Thymus (tissue), 11 donors: ENCODE results near the gene TMEM219. TPM values are rescaled to one million over a fixed set of nuclear protein-coding genes. Genes with fewer than 3 reads are reported as not detected.

Experiments used
- DNase-seq, 9 donors: peaks; one replicate each; pipeline ENCODE4 v3.0.0-alpha.2; 2013; ENCODE audit warnings: low spot score in 9 of 9, low read depth in 6 of 9, missing footprints in 1 of 9
- H3K27ac ChIP-seq, 2 donors: one replicate each; pipeline ENCODE4 v1.5.1; 2013; ENCODE audit warnings: control low read depth in 1 of 2, low read depth in 1 of 2, low read length in 1 of 2, mild to moderate bottlenecking in 1 of 2, moderate library complexity in 1 of 2
- H3K27me3 ChIP-seq, 2 donors: one replicate each; pipeline ENCODE4 v1.5.1; 2013; ENCODE audit warnings: low read length in 1 of 2; ENCODE audit not compliant: control insufficient read depth in 2 of 2, insufficient read depth in 1 of 2
- H3K36me3 ChIP-seq, 2 donors: one replicate each; pipeline ENCODE4 v1.5.1; 2013; ENCODE audit warnings: low read length in 1 of 2, mild to moderate bottlenecking in 1 of 2, moderate library complexity in 1 of 2; ENCODE audit not compliant: control insufficient read depth in 2 of 2, insufficient read depth in 2 of 2
- H3K4me1 ChIP-seq, 2 donors: one replicate each; pipeline ENCODE4 v1.5.1; 2013; ENCODE audit warnings: low read length in 2 of 2; ENCODE audit not compliant: control insufficient read depth in 2 of 2, insufficient read depth in 2 of 2
- H3K4me3 ChIP-seq, 2 donors: one replicate each; pipeline ENCODE4 v1.5.1; 2013; ENCODE audit warnings: low read length in 2 of 2, control low read depth in 1 of 2, mild to moderate bottlenecking in 1 of 2
- H3K9me3 ChIP-seq, 2 donors: one replicate each; pipeline ENCODE4 v1.5.1; 2013; ENCODE audit warnings: low read length in 1 of 2, mild to moderate bottlenecking in 1 of 2; ENCODE audit not compliant: control insufficient read depth in 2 of 2, insufficient read depth in 1 of 2
- WGBS: extraction: QIAGEN DNeasy Blood & Tissue Kit; methylation state at CpG from one replicate; pipeline ENCODE4 v1.1.7; 2013; 5-methylcytosine and 5-hydroxymethylcytosine counted together
- polyA plus RNA-seq: library from polyadenylated mRNA; stranded (reverse); fragments of 200-250 nt; gene quantifications from one replicate; pipeline ENCODE4 v1.2.3, GENCODE V29; 2013
- total RNA-seq: library from RNA; stranded (reverse); fragments of 120-200 nt; gene quantifications from one replicate; pipeline ENCODE4 v1.2.4, GENCODE V29; 2013
- donor health status: healthy.

The TMEM219 gene
- total and polyA plus RNA-seq, 2 donors, result 61.4 to 155 TPM

DNA sequence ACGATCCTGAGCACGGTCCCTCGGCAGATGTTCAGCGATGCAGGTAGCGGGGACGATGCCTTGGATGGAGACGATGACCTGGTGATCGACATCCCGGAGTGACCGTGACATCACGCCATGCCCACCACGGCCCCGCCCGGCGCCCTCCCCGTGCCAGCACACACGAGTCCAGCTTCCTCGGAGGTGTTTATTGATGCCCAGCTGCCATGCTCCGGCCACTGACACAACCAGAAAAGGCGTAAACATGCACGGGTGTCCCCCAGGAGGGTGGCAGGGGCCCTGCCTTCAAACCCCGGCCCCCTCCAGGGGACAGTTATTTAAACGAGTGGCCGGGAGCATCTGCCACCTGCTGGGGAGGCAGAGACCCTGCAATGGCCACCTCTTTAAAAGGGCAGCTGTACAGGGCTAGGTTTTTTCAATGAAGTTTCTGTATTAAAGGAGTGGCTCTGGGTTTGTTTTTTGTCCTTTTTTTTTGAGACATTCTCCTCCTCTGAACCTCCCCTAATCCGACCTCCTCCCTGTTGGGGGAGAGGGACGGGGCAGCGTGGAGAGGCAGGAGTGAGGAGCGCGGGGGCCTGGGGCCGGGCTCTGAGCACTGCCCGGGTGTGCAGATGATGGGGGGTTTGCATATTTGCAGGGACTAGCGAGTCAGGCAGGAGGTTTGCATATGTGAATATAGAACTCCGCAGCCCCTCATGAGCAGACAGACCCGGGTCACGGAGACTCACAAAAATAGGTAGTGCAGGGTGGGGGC lies 43.6 kb downstream of the TMEM219 start:
- peak in 1 of 9 donors; percentile 37 for DNase-seq
- Histone ChIP-seq H3K27me3 (peaks cover 10 to 24% of the 10 kb centered on the region in 2 donors), H3K27ac (no peak overlapping the region), H3K9me3 (peaks cover 0 to 2% of the 10 kb centered on the region in 2 donors), H3K4me3 (no peak overlapping the region), H3K4me1 (peaks cover 12 to 21% of the 10 kb centered on the region in 2 donors), H3K36me3 (peaks cover 32 to 35% of the 10 kb centered on the region in 2 donors)
- WGBS, result 82% methylated on average over 35 of the region's 35 CpGs

DNA sequence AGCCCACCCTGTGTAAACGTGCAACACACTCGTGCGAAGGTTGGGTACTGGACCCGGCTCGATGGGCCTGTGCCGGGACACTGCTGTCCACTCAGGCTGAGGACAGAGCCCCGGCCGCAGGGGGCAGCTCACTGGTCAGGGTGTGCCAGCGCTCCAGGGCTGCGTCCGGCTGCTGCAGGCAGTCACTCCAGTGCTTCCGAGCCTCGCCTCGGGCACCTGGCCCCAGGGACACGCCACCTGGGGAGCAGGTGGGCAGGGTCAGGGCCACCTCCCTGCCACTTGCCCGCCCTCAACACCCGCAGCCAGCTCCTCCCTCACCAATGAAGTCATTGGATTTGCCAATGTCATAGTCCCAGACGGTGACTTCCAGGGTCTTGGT lies 44.2 kb downstream of the TMEM219 start:
- Histone ChIP-seq H3K27me3 (peaks cover 14 to 30% of the 10 kb centered on the region in 2 donors), H3K4me1 (peaks cover 15 to 23% of the 10 kb centered on the region in 2 donors), H3K4me3 (no peak overlapping the region), H3K36me3 (peaks cover 27 to 29% of the 10 kb centered on the region in 2 donors), H3K27ac (no peak overlapping the region), H3K9me3 (peaks cover 0 to 4% of the 10 kb centered on the region in 2 donors)
- 95% methylated on average over 18 of the region's 18 CpGs for WGBS
- no peak for DNase-seq

DNA sequence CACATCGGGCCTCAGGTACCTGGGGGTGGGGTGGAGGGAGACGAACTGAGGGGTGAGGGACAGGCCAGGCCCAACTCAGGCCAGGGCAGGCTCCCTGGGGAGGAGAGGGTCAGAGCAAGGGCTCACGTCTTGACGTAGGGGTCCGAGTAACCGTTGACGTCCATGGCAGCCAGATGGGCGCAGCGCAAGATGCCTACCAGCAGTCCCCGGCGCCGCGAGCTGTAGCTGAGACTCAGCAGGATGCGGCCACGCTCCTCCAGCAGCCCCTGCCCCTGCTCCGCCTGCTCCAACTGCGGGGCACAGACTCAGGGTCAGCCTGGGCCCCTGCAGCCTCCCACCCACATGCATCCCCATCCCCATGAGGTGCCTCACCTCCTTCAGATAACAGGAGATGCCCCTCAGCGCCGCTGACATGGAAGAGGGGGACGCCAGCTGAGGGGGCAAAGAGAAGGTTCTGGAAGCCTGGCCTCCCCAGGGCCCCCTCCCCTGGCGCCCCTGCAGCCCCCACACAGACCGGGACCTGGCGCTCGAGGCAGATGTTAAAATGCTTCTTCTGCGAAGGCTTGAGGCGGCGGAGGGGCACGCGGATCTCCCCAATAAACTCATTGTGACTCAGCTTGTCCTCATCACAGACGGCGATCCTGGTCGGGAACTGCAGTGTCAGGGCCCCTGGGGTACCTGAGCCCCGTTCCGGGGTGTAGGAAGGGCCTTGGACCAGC lies 44.9 kb downstream of the TMEM219 start:
- H3K36me3 ChIP-seq, result peaks cover 20 to 23% of the 10 kb centered on the region in 2 donors
- peaks cover 21 to 37% of the 10 kb centered on the region in 2 donors for H3K27me3 ChIP-seq
- DNase-seq, result no peak
- H3K4me1 ChIP-seq, result peaks cover 15 to 27% of the 10 kb centered on the region in 2 donors
- peaks cover 0 to 7% of the 10 kb centered on the region in 2 donors for H3K9me3 ChIP-seq
- H3K4me3 ChIP-seq, result no peak overlapping the region
- 97% methylated on average over 34 of the region's 34 CpGs for WGBS
- H3K27ac ChIP-seq, result no peak overlapping the region

DNA sequence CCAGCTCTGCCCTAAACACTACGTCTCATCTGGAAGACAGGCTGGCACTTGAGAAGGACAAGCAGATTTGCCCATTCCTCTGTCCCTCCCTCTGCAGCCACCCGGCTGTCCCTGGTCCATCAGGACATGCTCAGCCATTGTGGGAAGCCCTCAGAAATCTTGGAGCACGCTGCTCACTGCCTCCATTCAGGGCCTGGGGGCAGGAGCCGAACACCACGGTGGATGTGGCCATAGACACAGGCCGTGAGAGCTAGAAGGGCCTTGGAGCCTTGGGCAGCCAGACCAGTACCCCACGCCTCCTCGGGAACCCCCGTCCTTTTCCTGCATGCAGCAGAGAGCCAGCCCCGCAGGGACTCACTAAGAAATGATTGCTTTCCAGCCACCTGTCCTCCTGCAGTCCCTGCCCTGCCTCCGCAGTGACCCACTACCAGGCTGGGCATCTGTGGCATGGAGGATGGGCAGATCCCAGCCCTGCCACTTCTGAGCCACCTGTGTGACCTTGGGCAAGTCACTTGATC lies 45.6 kb downstream of the TMEM219 start:
- Histone ChIP-seq H3K9me3 (peaks cover 1 to 10% of the 10 kb centered on the region in 2 donors), H3K4me1 (peaks cover 15 to 28% of the 10 kb centered on the region in 2 donors), H3K4me3 (no peak overlapping the region), H3K27me3 (peaks cover 27 to 44% of the 10 kb centered on the region in 2 donors), H3K27ac (no peak overlapping the region), H3K36me3 (peaks cover 15 to 17% of the 10 kb centered on the region in 2 donors)
- no peak for DNase-seq
- WGBS, result 92% methylated on average over 11 of the region's 11 CpGs

DNA sequence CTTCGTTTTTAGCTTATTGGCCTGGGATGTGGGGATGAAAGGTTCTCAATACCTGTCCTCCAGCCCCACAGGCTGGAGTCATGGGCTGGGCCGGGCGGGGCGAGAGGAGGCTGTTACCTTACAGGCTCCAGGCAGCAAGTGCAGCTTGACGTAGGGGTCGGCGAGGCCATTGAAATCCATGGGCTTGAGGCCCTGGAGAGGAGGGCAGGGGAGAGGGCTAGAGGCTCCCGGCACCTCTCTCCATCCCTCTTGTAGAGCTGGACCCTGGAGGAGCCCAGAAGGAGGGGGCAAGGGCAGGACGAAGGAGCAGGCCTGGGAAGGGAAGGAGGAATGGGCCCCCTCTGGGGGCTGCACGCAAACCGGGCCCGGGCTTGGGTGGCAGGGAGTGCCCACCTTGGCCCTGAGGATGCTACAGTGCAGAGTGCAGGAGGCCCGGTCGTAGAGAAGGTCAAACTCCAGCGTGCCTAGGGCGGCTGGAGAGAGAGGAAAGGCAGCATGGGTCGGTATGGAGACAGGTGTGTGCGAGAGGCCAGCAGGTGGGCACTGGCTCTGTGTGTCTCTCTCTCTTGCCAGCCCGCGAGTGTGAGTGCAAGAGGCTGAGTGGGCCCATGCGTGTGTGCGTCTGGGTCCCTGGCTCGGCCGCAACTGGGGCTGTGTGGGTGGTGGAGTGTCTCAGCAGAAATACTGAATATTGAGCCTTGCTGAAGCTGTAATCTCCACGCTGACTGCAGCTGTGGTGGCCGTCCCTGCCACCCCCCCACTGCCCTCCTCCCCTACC lies 47.4 kb downstream of the TMEM219 start:
- H3K27me3 ChIP-seq, result peaks cover 29 to 61% of the 10 kb centered on the region in 2 donors

DNA sequence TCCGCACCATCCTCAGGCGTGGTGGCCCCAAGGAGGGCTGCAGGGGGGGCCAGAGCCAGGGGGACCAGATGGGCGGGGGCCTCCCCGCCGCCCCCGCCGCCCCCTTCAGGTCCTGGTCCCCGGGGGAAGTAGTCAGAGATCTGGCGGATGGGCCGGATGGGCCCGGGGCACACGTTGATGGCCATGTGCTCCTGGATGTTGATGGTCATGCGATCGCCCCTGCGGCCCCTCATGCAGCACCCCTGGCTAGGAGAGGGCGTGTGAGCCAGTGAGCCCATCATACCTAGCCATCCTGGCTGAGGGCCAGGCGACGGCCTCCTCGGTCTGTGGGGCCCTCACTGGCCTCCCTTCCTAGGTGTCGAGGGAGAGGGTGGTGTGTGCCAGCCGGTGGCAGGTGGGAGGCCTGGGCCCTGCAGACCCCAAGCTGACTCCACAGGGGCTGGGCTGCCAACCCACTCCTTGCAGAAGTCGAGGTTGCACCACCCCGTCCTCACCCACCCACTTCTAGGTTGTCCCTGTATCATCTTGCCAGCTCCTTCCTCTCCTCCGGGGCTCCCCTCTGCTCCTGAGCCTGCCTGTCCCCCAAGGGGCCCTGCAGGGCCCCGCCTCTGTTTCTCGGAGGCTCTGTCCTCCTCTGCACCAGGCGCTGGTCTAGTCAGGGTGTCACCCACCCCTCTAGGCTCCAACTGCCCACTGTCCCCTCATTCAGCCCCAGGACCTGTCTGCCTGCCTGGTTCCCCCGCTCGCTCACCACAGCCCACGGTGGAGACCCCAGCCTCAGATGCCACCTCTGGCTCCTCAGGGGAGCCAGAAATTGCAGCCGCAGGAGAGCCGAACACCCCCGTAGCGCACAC lies 48.3 kb downstream of the TMEM219 start:
- Histone ChIP-seq H3K4me3 (peak overlapping the region in 1 of 2 donors; percentile 53), H3K27ac (no peak overlapping the region), H3K4me1 (peaks cover 7 to 15% of the 10 kb centered on the region in 2 donors), H3K27me3 (peaks cover 29 to 64% of the 10 kb centered on the region in 2 donors), H3K36me3 (peaks cover 9% of the 10 kb centered on the region in 2 donors), H3K9me3 (peaks cover 1 to 10% of the 10 kb centered on the region in 2 donors)
- DNase-seq, result no peak
- WGBS, result 32% methylated on average over 34 of the region's 34 CpGs

More for the DNA sequence above, 47.4 kb downstream of the TMEM219 start:
- Histone ChIP-seq H3K27ac (no peak overlapping the region), H3K4me1 (peaks cover 15 to 25% of the 10 kb centered on the region in 2 donors), H3K9me3 (peaks cover 1 to 10% of the 10 kb centered on the region in 2 donors), H3K36me3 (peaks cover 9% of the 10 kb centered on the region in 2 donors), H3K4me3 (no peak overlapping the region)
- 71% methylated on average over 26 of the region's 26 CpGs for WGBS
- DNase-seq, result no peak

DNA sequence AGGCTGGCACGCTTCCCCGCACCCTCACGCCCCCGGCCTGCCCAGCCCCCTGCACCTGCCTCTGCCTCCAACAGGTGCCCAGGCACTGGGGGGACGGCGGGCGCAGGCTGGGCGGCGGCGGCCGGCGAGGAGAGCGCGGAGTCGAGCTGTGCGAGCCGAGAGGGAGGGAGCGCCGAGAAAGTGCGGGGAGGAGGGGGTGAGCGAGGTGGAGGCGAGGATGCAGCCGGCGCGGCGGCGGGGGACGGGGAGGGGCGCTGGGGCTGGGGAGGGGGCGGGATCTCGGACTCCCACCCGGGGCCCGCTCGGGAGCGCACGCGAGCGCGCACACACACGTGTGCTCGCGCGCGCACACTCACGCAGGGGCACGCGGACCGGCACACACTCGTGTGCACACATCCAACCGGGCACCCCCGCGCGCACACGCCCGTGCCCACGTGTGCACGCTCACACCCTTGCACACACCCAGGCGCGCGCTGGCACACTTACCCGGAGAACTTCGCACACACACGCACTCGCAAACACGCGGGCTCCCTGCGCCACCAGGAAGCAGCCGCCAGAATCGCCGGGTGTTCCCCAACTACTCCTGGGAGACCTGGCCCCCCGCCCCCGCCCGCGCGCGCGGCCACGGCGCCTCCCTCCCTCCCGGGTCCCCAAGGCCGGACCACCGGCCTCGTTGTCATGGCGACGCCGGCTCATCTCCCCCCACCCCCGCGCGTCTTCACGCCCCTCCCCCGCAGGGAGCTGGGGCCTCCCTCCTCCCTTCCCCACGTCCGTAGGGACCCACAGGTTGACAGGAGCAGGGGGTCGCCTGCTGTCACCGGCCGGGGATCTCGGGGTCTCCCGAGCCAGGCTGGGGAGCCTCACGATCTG lies 49.2 kb downstream of the TMEM219 start, which contains the start of gene DOC2A:
Gene DOC2A (minus strand): TSS at position 184 of the 870 bp plus-strand sequence. CDS start 805 bp downstream, outside the sequence.
- peaks cover 29 to 67% of the 10 kb centered on the region in 2 donors for H3K27me3 ChIP-seq
- H3K36me3 ChIP-seq, result peaks cover under 1 to 5% of the 10 kb centered on the region in 2 donors
- H3K4me1 ChIP-seq, result peaks cover 7 to 12% of the 10 kb centered on the region in 2 donors
- peak in 1 of 9 donors; percentile 55 for DNase-seq
- no peak within 1 kb of the TSS for H3K27ac ChIP-seq
- H3K9me3 ChIP-seq, result peaks cover 1 to 10% of the 10 kb centered on the region in 2 donors
- H3K4me3 ChIP-seq, result peak within 1 kb of the TSS in 1 of 2 donors; percentile 53
- 1% methylated on average over 98 of the region's 99 CpGs for WGBS
